AG04450 (cell line): ENCODE data around the gene KSR2. TPM values are rescaled to one million over a fixed set of nuclear protein-coding genes. Genes with fewer than 3 reads are reported as not detected.

Experiments
- CTCF ChIA-PET: fragments of 300-600, 350-600 bp; formaldehyde crosslinking; extraction: SDS; loops from one replicate; lab custom pipeline; 2022; ENCODE audit warnings: antibody characterized with exemption, inconsistent platforms; lab: Charles Lee
- POLR2A ChIA-PET: fragments of 350-600 bp; formaldehyde crosslinking; extraction: SDS; loops from one replicate; lab custom pipeline; 2021; ENCODE audit warnings: antibody characterized with exemption, inconsistent platforms; lab: Yijun Ruan, JAX
- DNase-seq: peaks from one replicate; pipeline ENCODE4 v3.0.0-alpha.2; 2011; ENCODE audit warnings: low read depth, low spot score
- H3K27ac ChIP-seq: one replicate; pipeline ENCODE4 v1.5.1; 2012; ENCODE audit warnings: low read depth, low read length, control low read depth
- H3K27me3 ChIP-seq: one replicate; pipeline ENCODE4 v1.6.0; 2012; ENCODE audit warnings: low read length; ENCODE audit not compliant: control insufficient read depth, insufficient read depth
- H3K4me3 ChIP-seq: 2 replicates; pipeline ENCODE4 v1.5.1; 2011; ENCODE audit warnings: mild to moderate bottlenecking, low read depth, low read length, control low read depth
- H3K9me3 ChIP-seq: 2 replicates; pipeline ENCODE4 v1.5.1; 2012; ENCODE audit warnings: low read length; ENCODE audit not compliant: control insufficient read depth, insufficient read depth
- CTCF ChIP-seq: IDR thresholded peaks from 2 replicates; pipeline ENCODE4 v1.5.1; 2011; ENCODE audit warnings: low read depth, low read length, control low read depth, inconsistent platforms
- polyA plus RNA-seq: library from polyadenylated mRNA; depleted of rRNA; stranded (reverse); fragments of >200 nt; gene quantifications from 2 replicates; pipeline ENCODE4 v1.2.3, GENCODE V29; 2011

The KSR2 gene
- polyA plus RNA-seq, 1 experiment: not detected

- H3K27me3 ChIP-seq: no peaks in the 10 kb centered on the region
- peaks cover 49% of the 10 kb centered on the region for H3K9me3 ChIP-seq
- ChIA-PET POLR2A (no interaction called here), CTCF (no interaction called here)
- no peak for TF ChIP-seq CTCF
- no peak overlapping the region for H3K27ac ChIP-seq
- no peak for DNase-seq
- H3K4me3 ChIP-seq: no peak overlapping the region
Observed at GRCh38 chr12:117526757-117527478, 441.9 kb downstream of the KSR2 start.

- ChIA-PET CTCF (no interaction called here), POLR2A (no interaction called here)
- TF ChIP-seq CTCF: no peak
- H3K27me3 ChIP-seq: no peaks in the 10 kb centered on the region
- no peak for DNase-seq
- H3K27ac ChIP-seq: no peak overlapping the region
- H3K4me3 ChIP-seq: no peak overlapping the region
- peaks cover 45% of the 10 kb centered on the region for H3K9me3 ChIP-seq
Observed at GRCh38 chr12:117525766-117526165, 443.0 kb downstream of the KSR2 start.

GRCh38 chr12:117524806-117525205, 444.0 kb downstream of the KSR2 start:
- no peak overlapping the region for H3K27ac ChIP-seq
- POLR2A ChIA-PET: no interaction called here
- no peak for TF ChIP-seq CTCF
- peaks cover 45% of the 10 kb centered on the region for H3K9me3 ChIP-seq
- H3K27me3 ChIP-seq: no peaks in the 10 kb centered on the region
- H3K4me3 ChIP-seq: no peak overlapping the region
- no peak for DNase-seq
- CTCF ChIA-PET: no interaction called here

- DNase-seq: no peak
- H3K9me3 ChIP-seq: peaks cover 45% of the 10 kb centered on the region
- TF ChIP-seq CTCF: no peak
- no peak overlapping the region for H3K27ac ChIP-seq
- ChIA-PET POLR2A (no interaction called here), CTCF (no interaction called here)
- no peak overlapping the region for H3K4me3 ChIP-seq
- no peaks in the 10 kb centered on the region for H3K27me3 ChIP-seq
Observed at GRCh38 chr12:117523971-117524370, 444.8 kb downstream of the KSR2 start.

- POLR2A ChIA-PET: no interaction called here
- CTCF ChIA-PET: no interaction called here
- no peak overlapping the region for H3K27ac ChIP-seq
- no peak overlapping the region for H3K4me3 ChIP-seq
- no peaks in the 10 kb centered on the region for H3K27me3 ChIP-seq
- H3K9me3 ChIP-seq: peaks cover 48% of the 10 kb centered on the region
- no peak for TF ChIP-seq CTCF
- no peak for DNase-seq
Observed at GRCh38 chr12:117522559-117522958, 446.2 kb downstream of the KSR2 start.
